Chondrocyte (in vitro differentiated cells): ENCODE data around the gene DRC3. TPM values are rescaled to one million over a fixed set of nuclear protein-coding genes. Genes with fewer than 3 reads are reported as not detected.

Experiments
- DNase-seq: peaks from one replicate; pipeline ENCODE4 v3.0.0; 2021; ENCODE audit warnings: mixed read lengths, low spot score
- H3K27ac Mint-ChIP-seq: one replicate; pipeline ENCODE4 v1.8.0; 2021; ENCODE audit warnings: mild to moderate bottlenecking, moderate library complexity, mixed read lengths; ENCODE audit not compliant: unreplicated experiment
- H3K27me3 Mint-ChIP-seq: 2 replicates; pipeline ENCODE4 v1.8.0; 2021; ENCODE audit warnings: low read depth, mixed read lengths
- H3K36me3 Mint-ChIP-seq: 2 replicates; pipeline ENCODE4 v1.8.0; 2021; ENCODE audit warnings: low read depth, mixed read lengths
- H3K4me1 Mint-ChIP-seq: 2 replicates; pipeline ENCODE4 v1.8.0; 2021; ENCODE audit warnings: low read depth, mild to moderate bottlenecking, mixed read lengths
- H3K4me3 Mint-ChIP-seq: one replicate; pipeline ENCODE4 v1.8.0; 2021; ENCODE audit warnings: mild to moderate bottlenecking, moderate library complexity, mixed read lengths; ENCODE audit not compliant: unreplicated experiment
- H3K9me3 Mint-ChIP-seq: 2 replicates; pipeline ENCODE4 v1.8.0; 2021; ENCODE audit warnings: low read depth, mixed read lengths
- total RNA-seq: library from RNA; stranded (reverse); gene quantifications from 3 replicates; pipeline ENCODE4 v1.2.1, GENCODE V29; 2021
- TF ChIP-seq, protein P1 (sequence below): fragments of 200-600 bp; sonication (generic); IDR thresholded peaks from 2 replicates; pipeline ENCODE4 v1.5.0; 2021; ENCODE audit warnings: antibody characterized with exemption, mild to moderate bottlenecking, moderate library complexity

Gene DRC3
- total RNA-seq, 1 donor from 2014 or later = 1.2 TPM

DNA sequence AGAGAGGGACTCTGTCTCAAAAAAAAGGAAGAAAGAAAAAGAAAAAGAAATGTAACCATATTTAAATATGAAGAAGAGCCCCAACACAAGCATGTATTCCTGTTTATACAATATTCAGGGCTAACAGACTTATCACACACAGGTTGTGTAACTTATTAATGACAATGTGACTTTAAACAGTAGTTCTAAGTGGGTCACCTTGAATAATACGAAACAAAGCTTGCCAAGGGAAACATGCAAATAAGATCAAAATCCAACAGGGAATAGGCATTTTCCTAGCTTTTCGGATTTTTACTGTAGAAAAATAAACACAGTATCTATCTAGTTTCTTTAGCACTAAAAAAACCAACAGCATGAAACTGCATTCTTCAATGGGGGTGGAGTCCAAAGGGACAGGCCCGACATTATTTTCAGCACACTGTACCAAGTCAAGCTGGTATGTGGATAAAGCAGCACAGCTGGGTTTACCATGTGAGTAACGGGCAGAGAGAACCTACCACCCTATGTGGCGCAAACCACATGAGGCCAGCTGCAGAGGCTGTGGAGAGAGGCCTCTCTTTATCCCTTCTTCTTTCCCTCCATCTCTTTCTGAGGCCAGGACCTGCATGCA lies 45.7 kb upstream of the DRC3 start:
- Mint-ChIP-seq H3K36me3 (no peaks in the 10 kb centered on the region), H3K27me3 (no peaks in the 10 kb centered on the region), H3K27ac (peak overlapping the region; percentile 84), H3K4me3 (no peak overlapping the region), H3K9me3 (no peaks in the 10 kb centered on the region), H3K4me1 (peaks cover 80% of the 10 kb centered on the region)
- TF ChIP-seq, protein P1, sequence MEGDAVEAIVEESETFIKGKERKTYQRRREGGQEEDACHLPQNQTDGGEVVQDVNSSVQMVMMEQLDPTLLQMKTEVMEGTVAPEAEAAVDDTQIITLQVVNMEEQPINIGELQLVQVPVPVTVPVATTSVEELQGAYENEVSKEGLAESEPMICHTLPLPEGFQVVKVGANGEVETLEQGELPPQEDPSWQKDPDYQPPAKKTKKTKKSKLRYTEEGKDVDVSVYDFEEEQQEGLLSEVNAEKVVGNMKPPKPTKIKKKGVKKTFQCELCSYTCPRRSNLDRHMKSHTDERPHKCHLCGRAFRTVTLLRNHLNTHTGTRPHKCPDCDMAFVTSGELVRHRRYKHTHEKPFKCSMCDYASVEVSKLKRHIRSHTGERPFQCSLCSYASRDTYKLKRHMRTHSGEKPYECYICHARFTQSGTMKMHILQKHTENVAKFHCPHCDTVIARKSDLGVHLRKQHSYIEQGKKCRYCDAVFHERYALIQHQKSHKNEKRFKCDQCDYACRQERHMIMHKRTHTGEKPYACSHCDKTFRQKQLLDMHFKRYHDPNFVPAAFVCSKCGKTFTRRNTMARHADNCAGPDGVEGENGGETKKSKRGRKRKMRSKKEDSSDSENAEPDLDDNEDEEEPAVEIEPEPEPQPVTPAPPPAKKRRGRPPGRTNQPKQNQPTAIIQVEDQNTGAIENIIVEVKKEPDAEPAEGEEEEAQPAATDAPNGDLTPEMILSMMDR = no peak
- no peak for DNase-seq

- TF ChIP-seq, protein P1 = no peak
- Mint-ChIP-seq H3K27ac (no peak overlapping the region), H3K27me3 (no peaks in the 10 kb centered on the region), H3K9me3 (no peaks in the 10 kb centered on the region), H3K4me1 (peaks cover 73% of the 10 kb centered on the region), H3K36me3 (no peaks in the 10 kb centered on the region), H3K4me3 (no peak overlapping the region)
- DNase-seq = no peak
Measured at GRCh38 chr17:17928398-17929287, 44.0 kb upstream of the DRC3 start.

DNA sequence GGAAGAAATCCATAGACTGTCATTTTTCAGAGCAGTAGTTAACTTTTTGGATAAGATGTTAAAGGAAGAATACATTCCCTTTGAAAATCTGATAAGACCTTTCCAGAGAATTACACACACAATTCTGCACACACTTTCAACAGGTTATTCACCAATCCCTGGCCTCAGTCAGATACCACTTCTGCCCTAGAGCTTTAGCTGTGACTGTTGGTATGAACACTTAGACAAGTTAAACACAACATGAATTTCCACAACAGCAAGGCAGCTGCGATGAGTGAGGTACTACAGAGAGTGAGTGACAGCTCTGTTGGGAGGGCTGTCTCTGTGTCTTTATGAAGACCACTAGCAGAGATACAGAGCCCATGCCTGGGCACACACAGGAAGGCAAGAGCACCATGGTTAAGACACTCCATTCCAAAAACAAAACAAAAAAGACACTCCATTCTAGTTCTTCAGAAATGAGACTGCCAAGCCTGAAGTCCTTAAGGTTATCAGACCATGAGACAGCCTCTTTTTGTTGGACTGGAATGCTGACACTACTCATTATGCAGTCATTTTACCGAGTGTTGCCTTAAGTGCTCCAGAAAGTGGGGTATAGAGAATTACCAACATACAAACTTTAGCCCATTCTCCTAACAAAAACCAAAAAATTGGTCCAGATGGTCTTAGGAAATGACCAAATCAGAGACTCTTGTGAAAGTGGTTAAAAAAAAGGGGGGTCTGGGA lies 42.8 kb upstream of the DRC3 start:
- peaks cover 74% of the 10 kb centered on the region for H3K4me1 Mint-ChIP-seq
- TF ChIP-seq, protein P1 = no peak
- no peaks in the 10 kb centered on the region for H3K9me3 Mint-ChIP-seq
- no peak overlapping the region for H3K4me3 Mint-ChIP-seq
- no peaks in the 10 kb centered on the region for H3K36me3 Mint-ChIP-seq
- no peaks in the 10 kb centered on the region for H3K27me3 Mint-ChIP-seq
- no peak for DNase-seq
- H3K27ac Mint-ChIP-seq = peak overlapping the region; percentile 30

GRCh38 chr17:17930674-17931073 lies 42.0 kb upstream of the DRC3 start:
- TF ChIP-seq, protein P1 = no peak
- H3K9me3 Mint-ChIP-seq = no peaks in the 10 kb centered on the region
- no peaks in the 10 kb centered on the region for H3K27me3 Mint-ChIP-seq
- no peak for DNase-seq
- no peak overlapping the region for H3K4me3 Mint-ChIP-seq
- peak overlapping the region; percentile 14 for H3K27ac Mint-ChIP-seq
- H3K36me3 Mint-ChIP-seq = no peaks in the 10 kb centered on the region
- peaks cover 78% of the 10 kb centered on the region for H3K4me1 Mint-ChIP-seq

DNA sequence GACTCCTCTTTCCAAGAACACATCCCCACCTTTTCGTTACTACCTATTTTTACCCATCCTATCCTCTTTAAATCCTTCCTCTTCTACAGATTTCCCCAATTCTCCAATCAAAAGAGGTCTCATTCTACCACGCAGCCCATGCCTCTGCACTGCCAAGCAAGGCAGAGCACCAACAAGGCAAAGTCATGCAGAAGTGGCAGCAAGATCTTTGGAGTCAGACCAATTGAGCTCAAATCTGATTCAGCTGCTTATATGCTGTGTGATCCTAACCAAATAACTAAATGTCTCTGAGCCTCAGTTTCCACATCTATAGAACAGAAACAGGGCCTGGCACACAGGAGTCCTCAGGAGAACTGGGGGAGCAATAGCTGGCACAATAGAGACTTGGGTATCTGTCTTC lies 41.5 kb upstream of the DRC3 start:
- TF ChIP-seq, protein P1 = no peak
- Mint-ChIP-seq H3K9me3 (no peaks in the 10 kb centered on the region), H3K27ac (peak overlapping the region; percentile 14), H3K4me3 (no peak overlapping the region), H3K27me3 (no peaks in the 10 kb centered on the region), H3K4me1 (peaks cover 82% of the 10 kb centered on the region), H3K36me3 (no peaks in the 10 kb centered on the region)
- no peak for DNase-seq
